A549 treated with GW870086 at 1 μM for 4 hours (cell line): ENCODE data around the gene USP17L25. TPM values are rescaled to one million over a fixed set of nuclear protein-coding genes. Genes with fewer than 3 reads are reported as not detected.

Source experiments
- total RNA-seq: library from RNA; stranded (reverse); fragments of 200-300 nt; extraction: Qiagen RNA extraction; gene quantifications from 5 replicates; pipeline ENCODE4 v1.2.3, GENCODE V29; 2022; ENCODE audit warnings: low read depth

USP17L25 gene
- total RNA-seq = not detected in 5 replicates

GRCh38 chr4:9329611-9330010 is at the start of gene USP17L25:
USP17L25 (plus strand) TSS chr4:9329911; CDS start chr4:9329911, 0 bp downstream.

GRCh38 chr4:9324865-9325264 is 4.8 kb upstream of the USP17L25 start, which contains the start of gene USP17L24:
USP17L24 (plus strand) TSS chr4:9325165; CDS start chr4:9325165, 0 bp downstream.

GRCh38 chr4:9334358-9334757 is 4.6 kb downstream of the USP17L25 start, which contains the start of gene USP17L26:
USP17L26 (plus strand) TSS chr4:9334658; CDS start chr4:9334658, 0 bp downstream.

GRCh38 chr4:9339103-9339502 is 9.4 kb downstream of the USP17L25 start, which contains the start of gene USP17L5:
USP17L5 (plus strand) TSS chr4:9339403; CDS start chr4:9339403, 0 bp downstream.

GRCh38 chr4:9343848-9344247 is 14.1 kb downstream of the USP17L25 start, which contains the start of gene USP17L27:
USP17L27 (plus strand) TSS chr4:9344148; CDS start chr4:9344148, 0 bp downstream.

GRCh38 chr4:9348593-9348992 is 18.9 kb downstream of the USP17L25 start, which contains the start of gene USP17L28:
USP17L28 (plus strand) TSS chr4:9348893; CDS start chr4:9348893, 0 bp downstream.

GRCh38 chr4:9353338-9353737 is 23.6 kb downstream of the USP17L25 start, which contains the start of gene USP17L29:
USP17L29 (plus strand) TSS chr4:9353638; CDS start chr4:9353638, 0 bp downstream.

GRCh38 chr4:9362829-9363228 is 33.1 kb downstream of the USP17L25 start, which contains the start of gene USP17L30:
USP17L30 (plus strand) TSS chr4:9363129; CDS start chr4:9363129, 0 bp downstream.

Other genes with a start within 250 kb of the USP17L25 start
- gene FAM90A26, start 159.5 kb upstream of the USP17L25 start, total RNA-seq = 0.08 TPM in 1 of 5 replicates, not detected in the others
- gene USP17L10, start 119.3 kb upstream of the USP17L25 start, total RNA-seq = not detected in 5 replicates
- not detected in 5 replicates for gene USP17L11, start 114.5 kb upstream of the USP17L25 start, total RNA-seq
- gene USP17L12, start 109.8 kb upstream of the USP17L25 start, total RNA-seq = not detected in 5 replicates
- gene USP17L13, start 105.0 kb upstream of the USP17L25 start, total RNA-seq = not detected in 5 replicates
- not detected in 5 replicates for gene USP17L15, start 95.5 kb upstream of the USP17L25 start, total RNA-seq
- not detected in 5 replicates for gene USP17L17, start 86.0 kb upstream of the USP17L25 start, total RNA-seq
- gene USP17L18, start 81.3 kb upstream of the USP17L25 start, total RNA-seq = not detected in 5 replicates
- gene USP17L19, start 76.5 kb upstream of the USP17L25 start, total RNA-seq = not detected in 5 replicates
- not detected in 5 replicates for gene USP17L20, start 71.8 kb upstream of the USP17L25 start, total RNA-seq
- not detected in 5 replicates for gene USP17L21, start 67.0 kb upstream of the USP17L25 start, total RNA-seq
- gene USP17L22, start 62.3 kb upstream of the USP17L25 start, total RNA-seq = not detected in 5 replicates
- not detected in 5 replicates for gene USP17L24, start 4.7 kb upstream of the USP17L25 start, total RNA-seq
- not detected in 5 replicates for gene USP17L26, start 4.7 kb downstream of the USP17L25 start, total RNA-seq
- gene USP17L5, start 9.5 kb downstream of the USP17L25 start, total RNA-seq = not detected in 5 replicates
- gene USP17L27, start 14.2 kb downstream of the USP17L25 start, total RNA-seq = not detected in 5 replicates
- not detected in 5 replicates for gene USP17L28, start 19.0 kb downstream of the USP17L25 start, total RNA-seq
- gene USP17L29, start 23.7 kb downstream of the USP17L25 start, total RNA-seq = not detected in 5 replicates
- gene USP17L30, start 33.2 kb downstream of the USP17L25 start, total RNA-seq = not detected in 5 replicates
- gene DEFB131A, start 114.5 kb downstream of the USP17L25 start, total RNA-seq = not detected in 5 replicates